Fibroblast of villous mesenchyme (primary cell): Measurements from ENCODE around the gene PRSS48. TPM values are rescaled to one million over a fixed set of nuclear protein-coding genes. Genes with fewer than 3 reads are reported as not detected.
A peak's percentile ranks its signal among the peaks of the same experiment; 100 is the strongest.
"Not testable (repeated sequence)": the region's sequence is repeated elsewhere in the genome, so short reads cannot be mapped to it uniquely, and the experiment has no call there.

Experiments
- DNase-seq: peaks from one replicate; pipeline ENCODE4 v3.0.0-alpha.2; 2010; ENCODE audit warnings: low read depth
- H3K4me3 ChIP-seq: 2 replicates; pipeline ENCODE4 v1.5.1; 2011; ENCODE audit warnings: low read depth, mild to moderate bottlenecking, low read length
- CTCF ChIP-seq: IDR thresholded peaks from 2 replicates; pipeline ENCODE4 v1.5.1; 2012; ENCODE audit warnings: low read depth, mild to moderate bottlenecking, low read length; ENCODE audit not compliant: insufficient read depth
- total RNA-seq: library from RNA; depleted of rRNA; stranded (reverse); fragments of >200 nt; gene quantifications from 2 replicates; pipeline ENCODE4 v1.2.3, GENCODE V29; 2012

PRSS48 gene
- total RNA-seq, 1 donor: not detected

DNA sequence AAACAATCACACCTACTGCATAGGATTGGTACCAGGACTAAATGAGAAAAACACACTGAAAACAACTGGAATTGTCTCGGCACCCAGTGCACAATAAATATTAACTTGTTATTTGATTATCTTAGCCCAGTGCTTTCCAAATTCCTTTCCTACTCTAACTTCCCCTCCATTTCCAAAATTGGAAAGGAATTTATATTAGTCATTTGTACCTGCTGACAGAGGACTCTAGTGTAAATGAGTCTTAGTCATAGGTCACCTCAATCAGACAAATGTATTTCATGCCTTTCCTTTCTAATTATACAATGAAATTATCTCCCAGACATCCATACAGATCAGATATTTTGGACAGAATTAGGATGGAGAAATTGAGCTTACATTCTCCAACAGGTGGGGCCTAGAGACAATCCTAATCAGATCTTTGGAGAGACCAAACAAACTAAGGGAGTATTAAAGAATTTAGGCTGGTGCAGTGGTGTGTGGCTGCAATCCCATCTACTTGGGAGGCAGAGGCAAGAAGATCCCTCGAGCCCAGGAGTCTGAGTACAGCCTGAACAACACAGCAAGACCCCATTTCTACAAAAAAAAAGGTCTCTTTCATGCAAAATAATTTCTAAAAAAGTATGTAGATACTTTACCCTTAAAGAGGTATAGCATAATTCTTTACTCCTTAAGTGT is 38.4 kb downstream of the PRSS48 start:
- no peak for TF ChIP-seq CTCF
- no peak for DNase-seq
- H3K4me3 ChIP-seq: no peak overlapping the region

DNA sequence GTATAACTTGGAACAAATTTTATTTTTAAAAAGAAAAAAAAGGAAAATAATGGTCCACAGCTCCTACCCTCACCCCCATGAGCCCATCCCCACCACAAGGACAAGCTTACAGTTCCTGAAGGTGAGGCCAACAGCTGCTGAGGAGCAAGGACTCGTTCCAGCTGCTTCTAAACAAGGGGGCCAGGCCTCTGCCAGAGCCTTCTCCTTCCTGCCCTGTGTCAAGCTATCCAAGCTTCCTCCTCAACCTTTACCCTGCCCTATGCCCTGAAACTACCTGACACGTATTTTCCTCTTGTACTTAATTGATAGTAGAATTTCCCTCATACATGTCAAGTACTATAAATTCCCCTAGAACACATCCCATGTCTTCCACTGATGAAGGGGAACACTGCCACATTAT is 39.7 kb downstream of the PRSS48 start:
- TF ChIP-seq CTCF: no peak
- no peak for DNase-seq
- no peak overlapping the region for H3K4me3 ChIP-seq

GRCh38 chr4:151318307-151319006 is 41.5 kb downstream of the PRSS48 start:
- H3K4me3 ChIP-seq: no peak overlapping the region
- TF ChIP-seq CTCF: no peak
- no peak for DNase-seq

- no peak for TF ChIP-seq CTCF
- H3K4me3 ChIP-seq: no peak overlapping the region
- DNase-seq: no peak
Observed at GRCh38 chr4:151319490-151319889, 42.5 kb downstream of the PRSS48 start.

DNA sequence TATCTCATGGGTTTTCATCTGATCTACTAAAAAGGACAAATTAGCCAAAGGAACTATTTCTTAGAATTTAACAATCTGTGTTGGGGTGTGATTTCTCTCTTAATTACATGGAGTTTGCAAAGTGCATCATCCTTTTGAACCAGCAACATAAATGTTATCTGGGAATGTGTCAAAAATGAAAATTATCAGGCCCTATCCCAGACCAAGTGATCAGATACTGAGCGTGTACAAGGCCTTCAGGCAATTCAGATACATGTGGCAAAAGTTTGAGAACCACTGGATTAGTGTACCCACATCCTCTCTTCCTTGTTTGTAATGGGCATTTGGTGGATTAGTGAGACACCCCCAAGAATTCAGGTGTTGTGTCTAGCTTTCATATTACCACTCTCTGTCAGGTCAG is 44.6 kb downstream of the PRSS48 start:
- no peak for DNase-seq
- TF ChIP-seq CTCF: no peak
- H3K4me3 ChIP-seq: no peak overlapping the region

DNA sequence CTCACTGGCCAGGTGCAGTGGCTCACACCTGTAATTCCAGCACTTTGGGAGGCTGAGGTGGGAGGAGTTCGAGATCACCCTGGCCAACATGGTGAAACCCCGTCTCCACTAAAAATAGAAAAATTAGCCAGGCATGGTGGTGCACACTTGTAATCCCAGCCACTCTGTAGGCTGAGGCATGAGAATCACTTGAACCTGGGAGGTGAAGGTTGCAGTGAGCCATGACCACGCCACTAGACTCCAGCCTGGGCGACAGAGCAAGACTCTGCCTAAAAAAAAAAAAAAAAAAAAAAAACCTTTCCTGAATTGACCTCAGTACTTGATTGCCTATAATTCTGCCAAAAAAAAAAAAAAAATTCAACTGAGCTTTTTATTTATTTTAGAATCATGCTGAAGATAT is 45.2 kb downstream of the PRSS48 start:
- not testable (repeated sequence) for DNase-seq, H3K4me3 ChIP-seq

DNA sequence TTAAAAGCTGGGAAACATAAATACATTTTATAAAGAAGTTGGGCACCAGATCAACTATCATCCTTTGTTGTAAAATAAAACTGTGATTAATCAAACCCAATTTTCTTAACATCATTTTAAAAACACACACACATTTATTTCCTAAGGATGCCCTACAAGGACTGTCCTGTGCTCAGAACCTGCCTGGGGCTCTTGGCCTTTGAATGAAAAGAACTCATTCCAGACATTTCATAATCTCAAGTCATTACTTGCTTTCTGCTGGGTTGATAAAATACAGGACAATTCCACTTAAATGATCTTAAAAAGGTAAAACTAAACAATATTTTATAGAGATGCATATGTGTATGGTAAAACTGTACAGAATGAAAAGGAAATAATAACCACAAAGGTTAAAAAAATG is 45.6 kb downstream of the PRSS48 start:
- H3K4me3 ChIP-seq: no peak overlapping the region
- DNase-seq: peak; percentile 37
- TF ChIP-seq CTCF: no peak
